Thyroid gland (tissue), 4 donors: ENCODE measurements around the gene TIAM2. TPM values are rescaled to one million over a fixed set of nuclear protein-coding genes. Genes with fewer than 3 reads are reported as not detected.
"Not testable (repeated sequence)": the region's sequence is repeated elsewhere in the genome, so short reads cannot be mapped to it uniquely, and the experiment has no call there.

Experiments
- DNase-seq, 2 donors: peaks; one replicate each; pipeline ENCODE4 v3.0.0-alpha.2; 2019
- H3K27ac ChIP-seq, 3 donors: fragments of 200-600 bp; sonication (generic); 1 replicate in 2 of 3; 2 replicates in 1 of 3; pipeline ENCODE4 v1.5.1; 2016 to 2019; ENCODE audit warnings: mild to moderate bottlenecking in 1 of 3, moderate library complexity in 1 of 3
- H3K27me3 ChIP-seq: fragments of 200-600 bp; sonication (generic); one replicate; pipeline ENCODE4 v1.5.1; 2019
- H3K36me3 ChIP-seq, 2 donors: fragments of 200-600 bp; sonication (generic); one replicate each; pipeline ENCODE4 v1.5.1; 2016 to 2019
- H3K4me1 ChIP-seq, 2 donors: fragments of 200-600 bp; sonication (generic); one replicate each; pipeline ENCODE4 v1.5.1; 2017 to 2019
- H3K4me3 ChIP-seq, 3 donors: fragments of 200-600 bp; sonication (generic); replicated peaks in 1 of 3; 1 replicate in 2 of 3; 2 replicates in 1 of 3; pipeline ENCODE4 v1.5.1; 2016; ENCODE audit warnings: mild to moderate bottlenecking in 1 of 3
- H3K9me3 ChIP-seq: fragments of 200-600 bp; sonication (generic); one replicate; pipeline ENCODE4 v1.5.1; 2017
- CTCF ChIP-seq, 6 experiments: fragments of 200-600 bp in 3 of 6; fragments of 450-650 bp in 3 of 6; sonication (generic) in 3 of 6; IDR thresholded peaks; one replicate each; pipeline ENCODE4 v1.5.1; 2016 to 2019; ENCODE audit warnings: antibody characterized with exemption in 6 of 6, mild to moderate bottlenecking in 2 of 6, inconsistent platforms in 1 of 6, moderate library complexity in 1 of 6
- POLR2A ChIP-seq, 2 donors: fragments of 450-650 bp; IDR thresholded peaks; one replicate each; pipeline ENCODE4 v1.6.1; 2017; ENCODE audit warnings: antibody characterized with exemption in 2 of 2, mild to moderate bottlenecking in 2 of 2, moderate library complexity in 1 of 2
- WGBS, 2 donors: methylation state at CpG; one replicate each; pipeline ENCODE4 v1.1.5; 2017; 5-methylcytosine and 5-hydroxymethylcytosine counted together
- intact Hi-C: fragments of 100-400 bp; cut with DNase I; formaldehyde crosslinking; loops from one replicate; pipeline ENCODE4 v1.15.1; 2023
- total RNA-seq, 4 donors: library from RNA; depleted of rRNA; stranded (reverse); fragments of >200 nt; gene quantifications; one replicate each; pipeline ENCODE4 v1.2.3, GENCODE V29; 2016

TIAM2 gene
- total RNA-seq, 4 donors from 2014 or later: 11.1 to 26.1 (median 18.5) TPM

- Histone ChIP-seq H3K27me3 (no peaks in the 10 kb centered on the region), H3K4me1 (no peaks in the 10 kb centered on the region), H3K9me3 (no peaks in the 10 kb centered on the region), H3K27ac (no peak overlapping the region), H3K36me3 (no peaks in the 10 kb centered on the region), H3K4me3 (no peak overlapping the region)
- DNase-seq: no peak
- TF ChIP-seq CTCF (IDR thresholded peaks at IDR 0.05) (no peak), POLR2A (IDR thresholded peaks at IDR 0.05) (no peak)
- WGBS, 2 donors: 81 to 85% methylated on average over 13 of the region's 13 CpGs
- intact Hi-C loops: no loop called here
These were observed 122.1 kb downstream of the TIAM2 start for GRCh38 chr6:155117256-155117655.

GRCh38 chr6:155117785-155118184 is 122.7 kb downstream of the TIAM2 start:
- TF ChIP-seq CTCF (IDR thresholded peaks at IDR 0.05) (no peak), POLR2A (IDR thresholded peaks at IDR 0.05) (no peak)
- no peak overlapping the region for H3K27ac ChIP-seq
- no peaks in the 10 kb centered on the region for H3K4me1 ChIP-seq
- H3K4me3 ChIP-seq: no peak overlapping the region
- no peak for DNase-seq
- intact Hi-C loops: no loop called here
- H3K27me3 ChIP-seq: no peaks in the 10 kb centered on the region
- H3K36me3 ChIP-seq: no peaks in the 10 kb centered on the region
- H3K9me3 ChIP-seq: no peaks in the 10 kb centered on the region
- 66% methylated on average over 5 of the region's 5 CpGs for WGBS, 2 donors

- H3K4me3 ChIP-seq, DNase-seq, intact Hi-C loops, H3K27ac ChIP-seq, H3K9me3 ChIP-seq, H3K27me3 ChIP-seq, H3K36me3 ChIP-seq, H3K4me1 ChIP-seq: not testable (repeated sequence)
- 98 to 99% methylated on average over 5 of the region's 5 CpGs for WGBS, 2 donors
These were observed 124.1 kb downstream of the TIAM2 start for GRCh38 chr6:155119201-155119600.

GRCh38 chr6:155120034-155120433 is 124.9 kb downstream of the TIAM2 start:
- Histone ChIP-seq H3K9me3 (no peaks in the 10 kb centered on the region), H3K27me3 (no peaks in the 10 kb centered on the region), H3K36me3 (no peaks in the 10 kb centered on the region), H3K4me1 (no peaks in the 10 kb centered on the region), H3K27ac (no peak overlapping the region), H3K4me3 (no peak overlapping the region)
- no peak for DNase-seq
- no peak for TF ChIP-seq POLR2A (IDR thresholded peaks at IDR 0.05)
- no peak for TF ChIP-seq CTCF (IDR thresholded peaks at IDR 0.05)
- WGBS, 2 donors: 68 to 90% methylated on average over 6 of the region's 6 CpGs
- intact Hi-C loops: no loop called here

GRCh38 chr6:155121294-155121693 is 126.2 kb downstream of the TIAM2 start:
- intact Hi-C loops: no loop called here
- no peak overlapping the region for H3K27ac ChIP-seq
- no peaks in the 10 kb centered on the region for H3K4me1 ChIP-seq
- H3K27me3 ChIP-seq: no peaks in the 10 kb centered on the region
- H3K4me3 ChIP-seq: no peak overlapping the region
- H3K9me3 ChIP-seq: no peaks in the 10 kb centered on the region
- 77 to 87% methylated on average over 4 of the region's 4 CpGs for WGBS, 2 donors
- no peak for TF ChIP-seq POLR2A (IDR thresholded peaks at IDR 0.05)
- no peak for TF ChIP-seq CTCF (IDR thresholded peaks at IDR 0.05)
- no peak for DNase-seq
- no peaks in the 10 kb centered on the region for H3K36me3 ChIP-seq

GRCh38 chr6:155121699-155122098 is 126.6 kb downstream of the TIAM2 start:
- no peak for DNase-seq
- peaks cover 0 to under 1% of the 10 kb centered on the region in 2 donors for H3K4me1 ChIP-seq
- TF ChIP-seq CTCF (IDR thresholded peaks at IDR 0.05) (no peak), POLR2A (IDR thresholded peaks at IDR 0.05) (no peak)
- no peaks in the 10 kb centered on the region for H3K36me3 ChIP-seq
- H3K27ac ChIP-seq: no peak overlapping the region
- H3K4me3 ChIP-seq: no peak overlapping the region
- intact Hi-C loops: no loop called here
- H3K9me3 ChIP-seq: no peaks in the 10 kb centered on the region
- WGBS, 2 donors: 63 to 74% methylated on average over 11 of the region's 11 CpGs
- no peaks in the 10 kb centered on the region for H3K27me3 ChIP-seq
